ENCODE results near the gene HUNK.
A peak's percentile ranks its signal among the peaks of the same experiment; 100 is the strongest.
"Not testable (repeated sequence)": the region's sequence is repeated elsewhere in the genome, so short reads cannot be mapped to it uniquely, and the experiment has no call there.

HUNK gene

GRCh38 chr21:31871371-31871770 is 1.4 kb upstream of the HUNK start:
- not testable (repeated sequence) for DNase-seq

- no peak for DNase-seq
Measured at GRCh38 chr21:31872072-31872451, 758 bp upstream of the HUNK start.

GRCh38 chr21:31873275-31873695 is 465 bp downstream of the HUNK start:
- peak; percentile 77 for DNase-seq

DNA sequence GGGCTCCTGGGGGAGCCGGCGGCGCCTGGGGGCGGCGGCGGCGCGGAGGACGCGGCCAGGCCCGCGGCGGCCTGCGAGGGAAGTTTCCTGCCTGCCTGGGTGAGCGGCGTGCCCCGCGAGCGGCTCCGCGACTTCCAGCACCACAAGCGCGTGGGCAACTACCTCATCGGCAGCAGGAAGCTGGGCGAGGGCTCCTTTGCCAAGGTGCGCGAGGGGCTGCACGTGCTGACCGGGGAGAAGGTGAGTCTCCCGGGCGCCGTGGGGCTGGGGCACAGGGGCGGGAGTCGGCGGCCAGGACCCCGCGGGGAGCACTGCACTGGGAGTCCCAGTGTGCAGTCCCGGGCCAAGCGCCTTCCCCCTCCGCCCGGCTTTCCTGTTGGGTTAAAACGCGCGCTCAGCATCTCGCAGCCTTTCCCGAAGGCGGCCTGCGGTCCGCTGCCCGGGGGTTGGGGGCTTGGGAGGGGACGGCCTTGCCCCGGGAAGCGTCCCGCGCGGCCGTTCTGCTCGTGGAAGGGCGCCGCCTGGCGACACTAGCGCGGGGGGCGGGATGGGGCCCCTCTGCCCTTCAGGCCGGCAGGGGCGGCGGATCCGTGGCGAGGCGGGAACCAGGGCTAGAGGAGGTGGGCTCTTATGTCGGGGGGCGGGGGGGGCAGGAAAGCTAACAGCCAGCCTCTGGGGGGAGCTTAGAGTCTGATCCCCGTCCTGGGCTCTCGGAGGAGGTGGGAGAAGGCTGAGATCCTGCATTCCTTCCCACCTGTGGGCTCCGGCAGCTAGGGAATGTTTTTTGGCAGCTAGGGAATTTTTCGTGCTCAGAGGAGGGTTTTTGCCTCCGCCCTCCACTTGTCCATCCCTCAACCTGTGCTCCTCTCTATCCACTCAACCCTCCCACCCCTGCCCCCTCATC is 1.1 kb downstream of the HUNK start:
- DNase-seq, result peak; percentile 77

GRCh38 chr21:31874812-31875212 is 2.0 kb downstream of the HUNK start:
- DNase-seq, result no peak

- DNase-seq, result no peak
Measured at GRCh38 chr21:31875496-31876015, 2.7 kb downstream of the HUNK start.

DNA sequence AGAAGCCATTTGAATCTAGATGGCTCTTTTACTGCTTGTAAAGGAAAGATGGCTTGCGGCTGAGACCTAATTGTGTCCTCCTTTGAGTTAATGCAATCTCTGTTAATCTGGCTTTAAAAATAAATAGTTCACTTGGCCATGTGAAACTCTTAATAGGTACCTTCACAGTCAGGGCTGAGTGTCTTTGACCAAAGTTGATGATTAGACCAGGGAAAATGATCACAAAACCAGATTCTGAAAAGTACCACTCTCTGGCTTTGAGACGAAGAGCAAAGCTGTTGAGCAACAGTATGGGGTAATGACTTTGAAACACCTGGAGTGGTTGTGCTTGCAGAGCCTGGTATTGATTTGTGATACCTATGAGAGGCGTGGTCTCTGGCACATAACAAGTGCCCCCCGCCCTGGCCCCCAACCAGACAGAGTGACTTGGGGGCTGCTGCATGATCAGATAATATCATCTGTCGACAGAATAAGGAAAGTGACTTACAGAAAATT is 4.7 kb downstream of the HUNK start:
- DNase-seq, result no peak

GRCh38 chr21:31878831-31879230 is 6.0 kb downstream of the HUNK start:
- no peak for DNase-seq

DNA sequence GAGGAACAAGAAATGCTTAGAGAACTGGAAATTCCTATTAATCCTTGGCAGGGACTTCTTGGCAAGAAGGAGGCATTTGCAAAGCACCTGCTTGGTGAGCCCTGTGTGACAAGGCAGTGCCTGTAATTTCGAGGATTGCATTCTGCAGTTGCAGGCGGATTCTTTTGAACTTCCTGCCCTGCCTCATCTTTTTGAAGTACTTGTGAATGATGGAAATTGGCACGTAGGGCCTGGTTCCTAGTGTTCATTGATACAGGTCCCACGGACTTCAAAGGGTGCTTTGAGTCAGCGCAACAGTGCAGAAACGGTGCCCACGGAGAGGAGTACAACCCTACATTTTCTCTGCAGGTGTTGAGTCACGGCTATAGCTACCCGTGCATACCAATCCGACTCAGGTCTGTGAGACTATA is 6.4 kb downstream of the HUNK start:
- peak; percentile 53 for DNase-seq

DNA sequence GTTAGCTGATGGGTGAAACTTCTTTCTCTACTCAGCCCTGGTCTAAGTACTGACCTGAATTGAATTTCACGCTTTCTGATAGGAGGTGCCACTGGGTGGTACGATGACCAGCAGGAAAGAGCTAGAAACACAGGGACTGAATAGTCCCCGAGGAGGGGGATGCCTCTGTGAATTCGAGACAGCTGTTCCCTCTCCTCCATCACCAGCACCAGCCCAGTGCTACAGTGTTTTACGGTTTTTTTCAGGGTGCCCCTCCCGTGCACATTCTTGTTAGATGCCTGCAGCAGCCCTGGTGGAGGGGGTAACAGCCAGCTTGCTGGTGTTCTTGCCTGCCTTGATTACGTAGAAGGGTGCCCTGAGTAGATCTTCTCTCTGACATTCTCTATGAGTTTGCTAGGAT is 7.1 kb downstream of the HUNK start:
- DNase-seq, result peak; percentile 5

DNA sequence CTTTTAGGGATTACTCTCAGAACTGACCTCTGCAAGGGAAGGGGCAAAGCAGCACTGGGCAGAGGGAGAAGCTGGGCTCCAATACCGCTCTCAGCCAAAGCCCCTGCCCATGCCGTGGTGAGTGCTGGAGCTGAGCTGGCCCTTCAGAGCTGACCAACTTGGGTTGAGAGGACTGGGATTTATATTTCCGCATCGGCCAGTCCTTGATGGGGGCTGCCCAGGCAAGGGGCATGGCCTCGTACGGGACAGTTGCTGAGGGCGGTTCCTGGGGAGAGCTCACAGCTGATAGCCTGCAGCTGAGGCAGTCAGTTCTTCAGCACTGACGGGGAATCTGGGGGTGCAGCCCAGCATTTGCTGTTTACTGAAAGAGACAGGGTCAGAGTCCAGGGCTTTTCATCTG is 8.0 kb downstream of the HUNK start:
- no peak for DNase-seq

GRCh38 chr21:31882711-31883110 is 9.9 kb downstream of the HUNK start:
- no peak for DNase-seq

DNA sequence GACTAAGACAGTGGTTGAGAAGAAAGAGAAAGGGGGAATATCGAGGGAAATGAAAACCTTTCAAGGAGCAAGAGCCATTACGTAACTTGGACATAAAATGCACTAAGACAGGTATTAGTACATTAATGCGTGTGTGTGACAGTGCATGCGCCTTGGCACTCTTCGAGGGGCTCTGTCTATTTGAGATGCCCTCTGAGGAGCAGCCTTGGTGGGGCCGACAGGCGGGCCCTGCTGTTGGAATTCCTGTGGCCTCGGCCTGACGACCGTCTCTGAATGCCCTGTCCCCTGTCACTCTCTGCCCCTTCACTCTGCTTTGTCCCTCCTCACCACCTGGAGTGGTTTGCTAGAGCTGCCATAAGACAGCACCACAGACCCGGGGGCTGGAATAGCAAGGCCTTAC is 12.3 kb downstream of the HUNK start:
- no peak for DNase-seq

- DNase-seq, result no peak
Measured at GRCh38 chr21:31886915-31887314, 14.1 kb downstream of the HUNK start.

GRCh38 chr21:31887391-31887841 is 14.6 kb downstream of the HUNK start:
- no peak for DNase-seq

DNA sequence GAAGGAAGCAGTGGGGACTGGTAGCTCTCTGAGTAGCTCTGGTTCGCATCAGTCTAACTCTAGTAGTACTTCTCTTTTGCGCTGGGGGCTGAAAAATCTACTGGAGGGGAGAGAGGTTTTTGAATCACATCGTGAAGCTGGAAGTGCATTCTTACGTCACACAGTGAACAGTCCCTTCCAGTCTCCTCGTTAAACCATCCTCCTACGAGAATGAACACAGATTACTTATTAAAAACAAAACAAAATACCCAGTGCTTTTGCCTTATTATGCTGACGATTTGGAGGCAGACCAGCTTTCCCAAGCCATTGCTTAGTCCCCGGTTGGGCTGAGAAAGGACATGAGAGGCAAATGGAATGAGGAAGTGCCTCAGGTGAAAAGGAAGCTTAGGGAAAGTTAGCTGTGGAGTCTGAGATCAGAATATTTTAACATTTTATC is 16.1 kb downstream of the HUNK start:
- DNase-seq, result no peak

- no peak for DNase-seq
Measured at GRCh38 chr21:31889460-31889859, 16.6 kb downstream of the HUNK start.

DNA sequence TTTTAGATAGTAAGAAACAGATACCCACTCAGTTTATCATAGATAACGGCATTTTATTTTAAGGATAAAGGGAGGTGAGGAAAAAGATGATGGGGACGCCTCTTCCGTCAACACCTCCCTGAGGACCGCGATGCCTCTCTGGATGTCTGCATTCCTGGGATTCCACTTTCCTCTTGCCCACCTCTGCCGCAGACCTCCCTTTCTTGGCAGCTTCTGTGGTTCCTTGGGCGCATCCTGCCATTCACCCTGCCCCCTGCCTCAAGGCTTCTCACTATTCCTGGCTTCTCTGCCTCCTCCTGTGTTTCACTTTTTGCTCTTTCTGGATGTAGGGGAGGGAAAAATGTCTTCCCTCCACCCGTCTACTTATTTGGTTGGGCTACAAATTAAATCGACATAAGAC is 19.9 kb downstream of the HUNK start:
- DNase-seq, result no peak

DNA sequence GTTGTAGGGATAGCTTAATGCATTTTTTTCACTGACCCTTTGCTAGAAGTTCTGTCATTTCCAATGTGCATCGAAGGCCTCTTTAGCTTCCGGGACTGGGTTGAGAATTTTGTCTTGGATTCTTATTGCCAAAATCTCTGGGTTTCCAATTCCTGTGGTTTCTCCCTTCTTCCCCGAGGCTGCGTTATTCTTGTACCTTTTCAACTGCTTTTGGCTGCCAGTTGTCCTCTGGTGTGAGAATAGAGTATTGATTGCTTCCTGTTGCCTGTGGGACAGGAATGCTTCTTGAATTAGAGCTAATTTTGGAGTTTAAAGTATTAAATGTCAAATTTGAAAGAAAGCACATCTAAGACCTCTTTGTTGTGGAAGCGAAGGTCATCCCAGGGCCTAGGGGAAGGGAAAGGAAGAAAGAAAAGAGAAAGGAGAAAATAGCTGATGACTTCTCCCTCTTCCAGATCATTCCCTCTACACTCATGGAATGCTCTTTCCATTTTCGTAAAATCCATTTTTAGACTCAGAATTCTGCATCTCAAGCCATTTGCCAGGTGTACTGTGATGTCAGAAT is 21.1 kb downstream of the HUNK start:
- DNase-seq, result no peak

DNA sequence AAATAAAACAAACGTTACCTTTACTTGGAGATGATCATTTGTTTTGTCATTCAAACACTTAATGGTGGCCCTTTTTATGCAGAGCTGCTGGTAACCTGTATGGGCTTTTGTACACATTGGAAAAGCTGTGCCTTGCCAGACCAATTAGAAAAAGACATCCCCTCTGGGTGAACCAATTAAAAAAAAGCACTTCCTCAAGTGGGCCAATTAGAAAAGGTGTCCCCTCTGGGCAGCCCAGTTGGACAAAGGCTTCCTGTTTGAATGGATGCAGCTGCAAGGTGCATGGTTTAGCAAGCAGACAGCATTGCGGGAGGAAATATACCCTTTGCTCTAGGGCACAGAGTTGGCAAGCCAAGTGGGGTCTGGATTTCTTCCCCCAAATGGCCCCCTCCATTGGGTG is 21.6 kb downstream of the HUNK start:
- peak; percentile 57 for DNase-seq

- no peak for DNase-seq
Measured at GRCh38 chr21:31895077-31895835, 22.4 kb downstream of the HUNK start.

DNA sequence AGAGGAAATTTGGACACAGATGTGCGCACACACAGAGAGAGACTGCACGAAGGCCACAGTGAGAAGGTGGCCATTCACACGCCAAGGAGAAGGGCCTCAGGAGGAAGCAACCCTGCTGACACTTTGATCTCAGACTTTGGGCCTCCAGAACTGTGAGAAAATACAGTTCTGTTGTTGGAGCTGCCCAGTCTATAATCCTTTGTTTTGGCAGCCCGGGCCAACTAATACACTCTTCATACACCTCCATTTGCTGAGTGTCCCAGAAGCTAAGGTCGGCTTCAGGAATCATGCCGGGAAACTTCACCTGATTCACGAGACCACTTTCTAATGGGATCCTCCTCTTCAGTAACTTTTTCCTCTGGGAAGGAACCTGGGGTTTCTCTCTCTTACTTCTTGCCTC is 23.2 kb downstream of the HUNK start:
- no peak for DNase-seq

GRCh38 chr21:31897311-31897710 is 24.5 kb downstream of the HUNK start:
- no peak for DNase-seq
